ENCODE data around the gene TRAF3. TPM values are rescaled to one million over a fixed set of nuclear protein-coding genes. Genes with fewer than 3 reads are reported as not detected.

Gene TRAF3
- total and polyA plus RNA-seq, 2 donors: 9.2 to 14.6 TPM

DNA sequence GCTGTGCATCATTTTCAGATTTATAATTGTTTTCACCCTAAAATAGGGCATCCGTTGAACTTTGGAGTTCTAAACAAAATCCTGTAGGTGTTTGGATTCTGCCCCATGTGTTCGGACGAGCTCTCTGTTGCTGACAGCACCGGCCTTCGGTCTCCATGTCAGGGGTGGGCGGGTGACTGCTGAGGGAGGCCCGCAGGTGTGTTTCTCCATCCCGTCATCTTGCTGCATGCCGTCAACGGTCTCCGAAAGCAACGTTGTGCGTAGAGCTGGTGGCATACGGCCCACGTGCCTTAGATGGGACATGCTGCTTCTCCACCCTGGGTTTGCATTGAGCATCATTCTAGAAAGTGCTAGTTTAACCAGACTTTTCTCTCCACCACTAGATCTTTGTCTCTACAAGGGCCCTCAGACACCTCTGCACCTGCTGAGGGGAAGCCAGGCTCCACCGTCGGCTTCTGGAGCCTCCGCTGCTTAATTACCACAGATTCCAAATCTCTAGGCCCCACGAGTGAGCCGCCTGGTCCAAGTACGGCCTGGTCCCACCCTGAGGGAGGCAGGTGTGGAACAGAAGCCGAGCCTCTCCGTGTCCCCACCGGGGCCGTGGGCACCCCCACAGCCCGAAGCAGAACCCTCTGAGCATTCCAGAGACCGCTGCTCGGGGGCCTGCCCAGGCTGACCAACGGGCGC is 129.5 kb downstream of the TRAF3 start:
- Histone ChIP-seq H3K9me3 (ENCODE audit: control insufficient read depth in 2 of 2, insufficient read depth in 1 of 2, low read length in 1 of 2) (peaks cover 0 to 2% of the 10 kb centered on the region in 2 donors), H3K27ac (ENCODE audit: low read depth in 1 of 2, low read length in 1 of 2) (no peak overlapping the region), H3K4me1 (ENCODE audit: control insufficient read depth in 2 of 2, insufficient read depth in 2 of 2, low read length in 2 of 2) (peaks cover 2 to 18% of the 10 kb centered on the region in 2 donors), H3K27me3 (ENCODE audit: control insufficient read depth in 2 of 2, insufficient read depth in 1 of 2, low read length in 1 of 2) (no peaks in the 10 kb centered on the region), H3K36me3 (ENCODE audit: control insufficient read depth in 2 of 2, insufficient read depth in 2 of 2, low read length in 1 of 2) (peaks cover 25 to 28% of the 10 kb centered on the region in 2 donors), H3K4me3 (ENCODE audit: low read length in 2 of 2) (no peak overlapping the region)
- 99% methylated on average over 30 of the region's 30 CpGs for WGBS
- DNase-seq (ENCODE audit: low read depth in 6 of 9, low spot score in 9 of 9): no peak

DNA sequence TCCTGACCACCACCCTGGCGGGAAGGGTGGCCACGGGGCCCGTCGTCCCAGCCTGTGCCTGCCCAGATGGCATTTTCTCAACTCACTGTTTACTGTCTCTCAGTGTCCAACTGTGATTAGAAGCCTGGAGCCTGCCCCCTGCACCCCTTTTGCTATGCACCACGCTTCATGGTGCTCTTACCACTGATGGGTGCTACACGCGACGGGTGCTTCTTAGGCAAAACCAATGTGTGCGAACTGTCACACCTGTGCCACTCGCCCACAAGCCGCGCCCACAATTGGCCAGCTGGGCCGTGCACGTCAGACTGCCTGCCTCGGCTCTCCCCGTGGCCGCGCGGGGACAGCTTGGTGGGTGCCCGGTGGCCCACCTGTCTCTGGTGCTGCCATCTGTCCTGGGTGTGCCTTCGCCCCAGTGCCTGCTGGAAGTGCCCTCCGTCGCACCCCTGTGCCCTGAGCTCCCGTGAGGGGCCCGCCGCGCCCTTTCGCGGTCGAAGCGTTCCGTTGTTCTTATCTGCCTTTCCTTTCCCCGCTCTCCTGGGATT is 130.1 kb downstream of the TRAF3 start:
- Histone ChIP-seq H3K9me3 (ENCODE audit: control insufficient read depth in 2 of 2, insufficient read depth in 1 of 2, low read length in 1 of 2) (peaks cover 0 to 2% of the 10 kb centered on the region in 2 donors), H3K4me3 (ENCODE audit: low read length in 2 of 2) (no peak overlapping the region), H3K4me1 (ENCODE audit: control insufficient read depth in 2 of 2, insufficient read depth in 2 of 2, low read length in 2 of 2) (peaks cover 0 to 11% of the 10 kb centered on the region in 2 donors), H3K27me3 (ENCODE audit: control insufficient read depth in 2 of 2, insufficient read depth in 1 of 2, low read length in 1 of 2) (no peaks in the 10 kb centered on the region), H3K36me3 (ENCODE audit: control insufficient read depth in 2 of 2, insufficient read depth in 2 of 2, low read length in 1 of 2) (peaks cover 25 to 28% of the 10 kb centered on the region in 2 donors), H3K27ac (ENCODE audit: low read depth in 1 of 2, low read length in 1 of 2) (no peak overlapping the region)
- DNase-seq (ENCODE audit: low read depth in 6 of 9, low spot score in 9 of 9): no peak
- WGBS: 97% methylated on average over 33 of the region's 33 CpGs

DNA sequence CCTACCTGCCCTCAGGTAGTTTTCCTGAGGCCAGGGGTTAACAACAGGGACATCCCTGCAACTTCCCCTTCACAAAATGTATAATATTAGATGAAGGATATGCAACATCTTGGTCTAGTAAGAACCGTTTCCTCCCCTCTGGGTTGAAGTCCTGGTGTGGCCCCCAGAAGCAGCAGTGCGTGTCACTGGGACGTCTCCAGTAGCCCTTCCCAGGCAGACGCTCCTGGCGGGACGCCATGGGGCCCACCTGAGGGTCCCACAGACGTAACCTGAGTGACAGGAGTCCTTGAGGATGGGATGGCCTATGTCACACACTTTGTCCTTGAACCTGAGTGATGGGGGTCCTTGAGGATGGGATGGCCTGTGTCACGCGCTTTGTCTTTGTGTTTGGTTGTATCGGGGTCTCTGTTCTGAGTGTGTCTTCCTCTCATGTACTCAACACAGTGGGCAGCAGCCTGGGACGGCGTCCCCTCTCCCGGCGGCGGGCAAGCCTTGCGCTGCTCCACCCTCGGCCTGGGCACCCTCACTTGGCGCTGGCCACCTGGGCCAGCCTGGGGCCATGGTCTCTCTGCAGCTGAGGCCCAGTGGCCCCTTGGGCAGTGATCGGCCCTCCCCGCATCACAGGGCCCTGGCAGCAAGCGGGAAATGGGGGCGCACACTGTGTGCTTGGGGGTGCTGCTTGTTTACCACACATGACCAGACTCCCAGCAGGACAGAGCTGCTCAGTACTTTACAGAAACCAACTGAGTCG is 130.9 kb downstream of the TRAF3 start:
- 97% methylated on average over 23 of the region's 23 CpGs for WGBS
- H3K4me1 ChIP-seq (ENCODE audit: control insufficient read depth in 2 of 2, insufficient read depth in 2 of 2, low read length in 2 of 2): peaks cover 0 to 4% of the 10 kb centered on the region in 2 donors
- peaks cover 0 to 2% of the 10 kb centered on the region in 2 donors for H3K9me3 ChIP-seq (ENCODE audit: control insufficient read depth in 2 of 2, insufficient read depth in 1 of 2, low read length in 1 of 2)
- H3K27ac ChIP-seq (ENCODE audit: low read depth in 1 of 2, low read length in 1 of 2): no peak overlapping the region
- peaks cover 25 to 28% of the 10 kb centered on the region in 2 donors for H3K36me3 ChIP-seq (ENCODE audit: control insufficient read depth in 2 of 2, insufficient read depth in 2 of 2, low read length in 1 of 2)
- no peaks in the 10 kb centered on the region for H3K27me3 ChIP-seq (ENCODE audit: control insufficient read depth in 2 of 2, insufficient read depth in 1 of 2, low read length in 1 of 2)
- H3K4me3 ChIP-seq (ENCODE audit: low read length in 2 of 2): no peak overlapping the region
- DNase-seq (ENCODE audit: low read depth in 6 of 9, low spot score in 9 of 9): no peak

DNA sequence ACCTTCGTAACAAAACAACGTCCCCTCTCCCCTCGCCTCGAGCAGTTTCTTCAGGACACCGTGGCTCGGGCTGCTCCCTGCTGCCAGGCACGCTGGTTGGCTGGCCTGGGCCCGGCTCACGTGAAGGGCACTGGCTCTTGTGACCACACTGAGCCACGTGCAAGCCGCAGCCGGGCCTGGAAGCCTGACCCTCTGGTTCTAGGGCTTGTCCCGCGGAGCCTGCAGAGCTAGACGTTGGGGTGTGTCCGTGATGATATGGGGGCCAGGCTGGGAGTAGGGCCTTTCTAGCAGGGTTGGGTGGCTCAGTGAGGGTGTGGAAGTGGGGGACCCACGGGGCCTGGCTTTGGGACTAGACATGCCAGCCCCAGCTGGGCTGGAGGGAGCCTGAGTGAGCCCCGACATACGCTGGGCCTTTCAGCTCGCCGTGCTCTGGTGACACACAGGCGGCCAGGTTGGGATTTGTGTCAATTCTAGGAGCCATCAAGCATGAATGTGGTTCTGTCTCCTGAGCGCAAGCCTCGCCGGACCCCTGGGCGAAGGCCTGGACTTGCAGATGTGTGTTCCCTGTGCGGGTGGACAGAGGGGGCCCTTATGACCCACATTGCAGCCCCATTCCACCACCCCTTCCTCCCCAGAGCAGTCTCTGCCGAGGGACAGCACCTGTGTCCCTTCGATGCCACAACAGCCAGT is 131.7 kb downstream of the TRAF3 start:
- 97% methylated on average over 29 of the region's 29 CpGs for WGBS
- no peaks in the 10 kb centered on the region for H3K27me3 ChIP-seq (ENCODE audit: control insufficient read depth in 2 of 2, insufficient read depth in 1 of 2, low read length in 1 of 2)
- no peaks in the 10 kb centered on the region for H3K4me1 ChIP-seq (ENCODE audit: control insufficient read depth in 2 of 2, insufficient read depth in 2 of 2, low read length in 2 of 2)
- no peak for DNase-seq (ENCODE audit: low read depth in 6 of 9, low spot score in 9 of 9)
- H3K9me3 ChIP-seq (ENCODE audit: control insufficient read depth in 2 of 2, insufficient read depth in 1 of 2, low read length in 1 of 2): peaks cover 0 to 2% of the 10 kb centered on the region in 2 donors
- no peak overlapping the region for H3K4me3 ChIP-seq (ENCODE audit: low read length in 2 of 2)
- H3K36me3 ChIP-seq (ENCODE audit: control insufficient read depth in 2 of 2, insufficient read depth in 2 of 2, low read length in 1 of 2): peaks cover 22 to 23% of the 10 kb centered on the region in 2 donors
- no peak overlapping the region for H3K27ac ChIP-seq (ENCODE audit: low read depth in 1 of 2, low read length in 1 of 2)

DNA sequence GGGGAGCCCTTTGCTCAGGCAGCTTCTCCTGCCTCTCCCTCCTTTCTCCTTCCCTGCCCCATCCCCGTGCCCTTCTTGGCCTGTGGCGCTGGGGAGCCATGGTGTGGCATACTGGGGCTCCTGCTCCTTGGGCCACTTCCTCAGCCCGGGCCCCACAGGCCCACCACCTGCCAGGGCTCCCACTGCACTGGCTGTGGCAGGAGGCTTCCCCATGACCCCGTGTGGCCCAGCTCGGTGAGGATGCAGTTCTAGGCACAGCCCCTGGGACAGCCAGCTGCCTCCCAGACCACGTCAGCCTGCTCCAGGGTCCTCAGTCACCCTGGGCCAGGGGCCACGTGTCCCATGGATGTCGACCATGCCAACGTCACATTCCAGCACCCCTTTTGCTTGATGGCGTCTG is 132.2 kb downstream of the TRAF3 start:
- peaks cover 22 to 23% of the 10 kb centered on the region in 2 donors for H3K36me3 ChIP-seq (ENCODE audit: control insufficient read depth in 2 of 2, insufficient read depth in 2 of 2, low read length in 1 of 2)
- H3K27me3 ChIP-seq (ENCODE audit: control insufficient read depth in 2 of 2, insufficient read depth in 1 of 2, low read length in 1 of 2): no peaks in the 10 kb centered on the region
- H3K4me1 ChIP-seq (ENCODE audit: control insufficient read depth in 2 of 2, insufficient read depth in 2 of 2, low read length in 2 of 2): no peaks in the 10 kb centered on the region
- 84% methylated on average over 10 of the region's 10 CpGs for WGBS
- H3K9me3 ChIP-seq (ENCODE audit: control insufficient read depth in 2 of 2, insufficient read depth in 1 of 2, low read length in 1 of 2): peaks cover 0 to 2% of the 10 kb centered on the region in 2 donors
- no peak overlapping the region for H3K27ac ChIP-seq (ENCODE audit: low read depth in 1 of 2, low read length in 1 of 2)
- no peak overlapping the region for H3K4me3 ChIP-seq (ENCODE audit: low read length in 2 of 2)
- no peak for DNase-seq (ENCODE audit: low read depth in 6 of 9, low spot score in 9 of 9)

DNA sequence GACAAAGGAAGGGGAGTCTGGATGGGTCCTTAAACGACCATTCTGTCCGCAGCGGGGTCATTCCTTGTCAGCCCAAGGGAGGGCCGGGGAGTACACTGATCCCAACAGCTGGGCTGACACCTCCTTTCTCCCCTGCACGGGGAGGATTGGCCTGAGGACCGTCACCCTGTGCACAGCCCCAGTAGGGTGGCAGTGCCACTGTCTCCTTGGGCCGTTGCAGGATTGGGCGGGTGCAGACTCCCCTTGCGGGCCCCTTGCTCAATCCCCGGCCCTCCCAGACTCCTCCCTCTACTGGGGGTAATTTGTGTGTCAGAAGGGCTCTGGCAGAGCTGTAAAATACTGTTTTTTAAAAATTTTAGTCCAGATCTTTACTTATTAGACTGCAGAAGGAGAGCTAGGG is 132.7 kb downstream of the TRAF3 start:
- WGBS: 94% methylated on average over 10 of the region's 10 CpGs
- Histone ChIP-seq H3K27me3 (ENCODE audit: control insufficient read depth in 2 of 2, insufficient read depth in 1 of 2, low read length in 1 of 2) (no peaks in the 10 kb centered on the region), H3K4me1 (ENCODE audit: control insufficient read depth in 2 of 2, insufficient read depth in 2 of 2, low read length in 2 of 2) (no peaks in the 10 kb centered on the region), H3K27ac (ENCODE audit: low read depth in 1 of 2, low read length in 1 of 2) (no peak overlapping the region), H3K4me3 (ENCODE audit: low read length in 2 of 2) (no peak overlapping the region), H3K9me3 (ENCODE audit: control insufficient read depth in 2 of 2, insufficient read depth in 1 of 2, low read length in 1 of 2) (peaks cover 0 to 2% of the 10 kb centered on the region in 2 donors), H3K36me3 (ENCODE audit: control insufficient read depth in 2 of 2, insufficient read depth in 2 of 2, low read length in 1 of 2) (peaks cover 22 to 23% of the 10 kb centered on the region in 2 donors)
- no peak for DNase-seq (ENCODE audit: low read depth in 6 of 9, low spot score in 9 of 9)

DNA sequence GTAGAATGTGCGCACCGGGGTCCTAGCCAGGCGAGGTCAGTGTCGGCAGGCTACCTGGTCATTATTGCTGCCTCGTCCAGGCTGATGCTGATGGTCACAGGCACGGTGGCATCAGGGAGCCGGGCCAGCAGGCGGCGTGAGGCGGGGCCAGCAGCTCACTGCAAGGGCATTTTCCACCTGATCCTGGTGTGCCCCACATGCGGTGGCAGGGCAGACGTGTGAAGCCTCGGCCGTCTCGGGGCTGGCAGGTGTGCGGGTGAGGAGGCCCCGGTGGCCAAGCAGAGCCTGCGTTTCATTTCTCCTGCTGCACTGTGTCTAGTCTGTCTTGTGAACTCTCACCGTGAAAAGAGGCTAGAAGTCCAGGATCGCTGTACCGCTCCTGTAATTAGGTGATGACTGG is 133.2 kb downstream of the TRAF3 start:
- Histone ChIP-seq H3K9me3 (ENCODE audit: control insufficient read depth in 2 of 2, insufficient read depth in 1 of 2, low read length in 1 of 2) (peaks cover 0 to 2% of the 10 kb centered on the region in 2 donors), H3K27me3 (ENCODE audit: control insufficient read depth in 2 of 2, insufficient read depth in 1 of 2, low read length in 1 of 2) (no peaks in the 10 kb centered on the region), H3K36me3 (ENCODE audit: control insufficient read depth in 2 of 2, insufficient read depth in 2 of 2, low read length in 1 of 2) (peaks cover 18 to 23% of the 10 kb centered on the region in 2 donors), H3K27ac (ENCODE audit: low read depth in 1 of 2, low read length in 1 of 2) (no peak overlapping the region), H3K4me3 (ENCODE audit: low read length in 2 of 2) (no peak overlapping the region), H3K4me1 (ENCODE audit: control insufficient read depth in 2 of 2, insufficient read depth in 2 of 2, low read length in 2 of 2) (no peaks in the 10 kb centered on the region)
- WGBS: 99% methylated on average over 21 of the region's 21 CpGs
- no peak for DNase-seq (ENCODE audit: low read depth in 6 of 9, low spot score in 9 of 9)

DNA sequence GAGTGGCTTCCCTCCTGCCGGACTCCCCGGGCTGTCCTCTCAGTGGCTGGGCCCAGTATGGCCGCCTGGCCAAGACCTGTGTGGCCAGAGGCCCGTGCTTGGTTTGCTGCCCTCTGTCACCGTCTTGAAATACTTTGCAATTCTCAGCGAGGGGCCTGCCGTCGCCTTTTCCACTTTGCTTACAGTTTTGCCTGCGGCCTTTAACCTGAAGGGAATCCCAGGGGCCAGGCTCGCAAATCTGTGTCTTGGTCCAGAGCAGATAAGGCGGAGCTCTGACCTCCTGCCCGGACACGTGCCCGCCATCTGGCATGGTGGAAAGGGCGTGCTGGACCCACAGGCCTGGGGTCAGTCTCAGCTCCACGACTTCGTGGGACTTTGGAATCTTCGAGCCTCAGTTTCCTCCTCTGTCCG is 134.3 kb downstream of the TRAF3 start:
- Histone ChIP-seq H3K9me3 (ENCODE audit: control insufficient read depth in 2 of 2, insufficient read depth in 1 of 2, low read length in 1 of 2) (peaks cover 0 to 2% of the 10 kb centered on the region in 2 donors), H3K27me3 (ENCODE audit: control insufficient read depth in 2 of 2, insufficient read depth in 1 of 2, low read length in 1 of 2) (no peaks in the 10 kb centered on the region), H3K27ac (ENCODE audit: low read depth in 1 of 2, low read length in 1 of 2) (no peak overlapping the region), H3K4me1 (ENCODE audit: control insufficient read depth in 2 of 2, insufficient read depth in 2 of 2, low read length in 2 of 2) (no peaks in the 10 kb centered on the region), H3K4me3 (ENCODE audit: low read length in 2 of 2) (no peak overlapping the region), H3K36me3 (ENCODE audit: control insufficient read depth in 2 of 2, insufficient read depth in 2 of 2, low read length in 1 of 2) (peaks cover 12 to 21% of the 10 kb centered on the region in 2 donors)
- 97% methylated on average over 19 of the region's 19 CpGs for WGBS
- DNase-seq (ENCODE audit: low read depth in 6 of 9, low spot score in 9 of 9): no peak
